Skeletal muscle satellite cell (primary cell): ENCODE results near the gene ZNF469.

Experiments used
- H3K27me3 ChIP-seq: 2 replicates; pipeline ENCODE4 v1.7.0; 2013; ENCODE audit warnings: low read length; ENCODE audit not compliant: control insufficient read depth, insufficient read depth
- H3K36me3 ChIP-seq: 2 replicates; pipeline ENCODE4 v1.7.0; 2013; ENCODE audit warnings: mild to moderate bottlenecking, control low read depth, low read length; ENCODE audit not compliant: insufficient read depth
- H3K4me1 ChIP-seq: 2 replicates; pipeline ENCODE4 v1.7.0; 2013; ENCODE audit warnings: low read length; ENCODE audit not compliant: control insufficient read depth, insufficient read depth
- H3K4me2 ChIP-seq: 2 replicates; pipeline ENCODE4 v1.7.0; 2013; ENCODE audit warnings: mild to moderate bottlenecking, low read length
- H3K4me3 ChIP-seq: 2 replicates; pipeline ENCODE4 v1.7.0; 2013; ENCODE audit warnings: low read length
- H3K9ac ChIP-seq: 2 replicates; pipeline ENCODE4 v1.7.0; 2013; ENCODE audit warnings: mild to moderate bottlenecking, low read depth, low read length, moderate library complexity
- H3K9me3 ChIP-seq: replicated peaks from 2 replicates; pipeline ENCODE4 v1.7.0; 2013; ENCODE audit warnings: mild to moderate bottlenecking, control low read depth, low read length

ZNF469 gene

DNA sequence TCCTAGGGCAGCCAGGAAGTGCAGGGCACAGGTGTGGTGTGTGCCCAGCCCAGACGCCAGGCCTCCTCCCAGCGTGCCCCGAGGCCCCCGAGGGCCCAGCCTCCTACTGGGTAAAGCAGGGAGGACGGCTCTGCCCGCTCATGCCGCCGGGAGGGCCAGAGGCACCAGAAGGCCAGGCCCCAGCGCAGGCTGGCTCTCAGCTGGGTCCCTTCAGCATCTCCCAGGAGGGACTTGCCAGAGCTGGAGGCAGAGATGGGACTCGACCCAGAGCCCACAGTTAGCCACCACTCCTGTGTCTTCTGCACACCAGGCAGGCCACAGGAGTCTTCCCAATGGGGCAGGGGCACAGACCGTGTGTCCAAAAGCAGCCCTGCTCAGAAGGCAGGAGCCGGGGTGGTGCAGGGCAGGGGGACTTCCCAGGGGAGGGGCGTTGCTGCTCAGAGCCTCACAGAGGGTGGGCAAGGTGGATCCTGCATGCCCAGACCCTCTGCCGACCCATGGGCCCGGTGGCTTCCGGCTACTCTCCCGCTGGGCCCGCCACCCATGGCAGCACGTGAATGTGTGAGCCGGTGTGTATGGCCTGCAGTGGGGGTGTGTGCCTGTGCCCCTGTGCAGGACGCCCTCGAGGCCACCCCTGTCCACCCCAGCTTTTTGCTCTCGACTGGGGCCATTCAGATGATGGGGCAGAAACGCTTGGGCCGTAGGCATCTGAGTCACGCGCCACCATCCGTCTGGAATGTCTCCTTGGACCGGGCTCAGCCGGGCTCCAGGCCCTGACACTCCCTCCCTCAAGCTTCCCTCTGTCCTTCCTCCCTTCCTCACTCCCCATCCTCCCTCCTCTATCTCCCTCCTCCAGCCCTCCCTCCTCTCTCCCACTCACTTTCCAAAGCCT is 5.7 kb upstream of the ZNF469 start:
- no peaks in the 10 kb centered on the region for H3K9me3 ChIP-seq
- H3K27me3 ChIP-seq = no peaks in the 10 kb centered on the region
- no peaks in the 10 kb centered on the region for H3K36me3 ChIP-seq
- no peak overlapping the region for H3K9ac ChIP-seq
- peaks cover 6% of the 10 kb centered on the region for H3K4me1 ChIP-seq
- H3K4me3 ChIP-seq = no peak overlapping the region
- H3K4me2 ChIP-seq = no peak overlapping the region

GRCh38 chr16:88377961-88378360 is 4.8 kb upstream of the ZNF469 start:
- Histone ChIP-seq H3K27me3 (no peaks in the 10 kb centered on the region), H3K4me1 (peaks cover 11% of the 10 kb centered on the region)

DNA sequence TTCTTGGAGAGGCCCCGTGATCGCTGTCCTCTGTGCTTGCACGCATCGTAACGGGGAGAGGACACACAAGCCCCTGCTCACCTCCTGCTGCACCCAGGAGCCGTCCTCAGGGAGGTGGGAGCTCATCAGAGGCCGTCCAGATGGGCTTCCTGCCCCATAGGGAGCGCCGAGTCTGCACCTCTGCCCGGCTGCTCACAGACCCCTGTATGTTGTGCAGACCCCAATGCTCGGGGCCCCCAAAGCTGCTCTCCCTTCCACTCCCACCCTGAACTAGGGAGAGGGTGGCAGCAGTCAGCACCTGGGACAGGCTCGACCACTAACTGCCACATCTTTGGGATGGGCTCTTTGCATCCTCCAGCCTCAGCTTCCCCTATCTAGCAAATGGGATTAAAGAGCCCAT is 4.4 kb upstream of the ZNF469 start:
- no peak overlapping the region for H3K4me2 ChIP-seq
- no peaks in the 10 kb centered on the region for H3K36me3 ChIP-seq
- no peaks in the 10 kb centered on the region for H3K27me3 ChIP-seq
- no peak overlapping the region for H3K9ac ChIP-seq
- H3K4me1 ChIP-seq = peaks cover 11% of the 10 kb centered on the region
- H3K4me3 ChIP-seq = no peak overlapping the region
- H3K9me3 ChIP-seq = no peaks in the 10 kb centered on the region

More at GRCh38 chr16:88377961-88378360, 4.8 kb upstream of the ZNF469 start:
- no peak overlapping the region for H3K4me3 ChIP-seq
- H3K36me3 ChIP-seq = no peaks in the 10 kb centered on the region
- no peak overlapping the region for H3K4me2 ChIP-seq
- no peaks in the 10 kb centered on the region for H3K9me3 ChIP-seq
- no peak overlapping the region for H3K9ac ChIP-seq

- Histone ChIP-seq H3K4me2 (no peak overlapping the region), H3K9me3 (no peaks in the 10 kb centered on the region), H3K4me1 (peaks cover 14% of the 10 kb centered on the region), H3K9ac (no peak overlapping the region), H3K4me3 (no peak overlapping the region), H3K27me3 (no peaks in the 10 kb centered on the region), H3K36me3 (no peaks in the 10 kb centered on the region)
Measured at GRCh38 chr16:88378836-88379693, 3.7 kb upstream of the ZNF469 start.

GRCh38 chr16:88379694-88380040 is 3.1 kb upstream of the ZNF469 start:
- no peaks in the 10 kb centered on the region for H3K27me3 ChIP-seq
- no peak overlapping the region for H3K4me3 ChIP-seq
- peaks cover 3% of the 10 kb centered on the region for H3K36me3 ChIP-seq
- peaks cover 20% of the 10 kb centered on the region for H3K4me1 ChIP-seq
- H3K9me3 ChIP-seq = no peaks in the 10 kb centered on the region
- H3K9ac ChIP-seq = no peak overlapping the region
- H3K4me2 ChIP-seq = no peak overlapping the region

DNA sequence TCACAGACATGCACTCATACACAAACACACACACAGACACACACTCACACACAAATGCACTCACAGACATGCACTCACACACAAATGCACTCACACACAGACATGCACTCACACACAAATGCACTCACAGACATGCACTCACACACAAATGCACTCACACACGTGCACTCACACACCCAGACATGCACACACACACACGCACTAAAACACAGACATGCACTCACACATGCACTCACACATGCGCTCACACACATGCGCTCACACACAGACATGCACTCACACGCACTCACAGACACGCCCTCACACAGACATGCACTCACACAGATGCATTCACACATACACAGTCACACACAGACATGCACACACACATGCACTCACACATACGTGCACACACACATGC is 2.7 kb upstream of the ZNF469 start:
- no peak overlapping the region for H3K4me3 ChIP-seq
- H3K36me3 ChIP-seq = peaks cover 7% of the 10 kb centered on the region
- no peaks in the 10 kb centered on the region for H3K9me3 ChIP-seq
- no peak overlapping the region for H3K4me2 ChIP-seq
- peaks cover 24% of the 10 kb centered on the region for H3K4me1 ChIP-seq
- no peak overlapping the region for H3K9ac ChIP-seq
- H3K27me3 ChIP-seq = no peaks in the 10 kb centered on the region

- no peaks in the 10 kb centered on the region for H3K27me3 ChIP-seq
- H3K9me3 ChIP-seq = no peaks in the 10 kb centered on the region
- H3K4me3 ChIP-seq = no peak overlapping the region
- no peak overlapping the region for H3K4me2 ChIP-seq
- H3K4me1 ChIP-seq = peaks cover 24% of the 10 kb centered on the region
- peaks cover 8% of the 10 kb centered on the region for H3K36me3 ChIP-seq
- H3K9ac ChIP-seq = no peak overlapping the region
Measured at GRCh38 chr16:88380619-88381018, 2.1 kb upstream of the ZNF469 start.

GRCh38 chr16:88381820-88382451 is 823 bp upstream of the ZNF469 start:
- Histone ChIP-seq H3K4me1 (peaks cover 24% of the 10 kb centered on the region), H3K36me3 (peaks cover 14% of the 10 kb centered on the region), H3K27me3 (no peaks in the 10 kb centered on the region), H3K9me3 (no peaks in the 10 kb centered on the region), H3K4me2 (no peak overlapping the region), H3K9ac (peak overlapping the region; percentile 92), H3K4me3 (no peak overlapping the region)

DNA sequence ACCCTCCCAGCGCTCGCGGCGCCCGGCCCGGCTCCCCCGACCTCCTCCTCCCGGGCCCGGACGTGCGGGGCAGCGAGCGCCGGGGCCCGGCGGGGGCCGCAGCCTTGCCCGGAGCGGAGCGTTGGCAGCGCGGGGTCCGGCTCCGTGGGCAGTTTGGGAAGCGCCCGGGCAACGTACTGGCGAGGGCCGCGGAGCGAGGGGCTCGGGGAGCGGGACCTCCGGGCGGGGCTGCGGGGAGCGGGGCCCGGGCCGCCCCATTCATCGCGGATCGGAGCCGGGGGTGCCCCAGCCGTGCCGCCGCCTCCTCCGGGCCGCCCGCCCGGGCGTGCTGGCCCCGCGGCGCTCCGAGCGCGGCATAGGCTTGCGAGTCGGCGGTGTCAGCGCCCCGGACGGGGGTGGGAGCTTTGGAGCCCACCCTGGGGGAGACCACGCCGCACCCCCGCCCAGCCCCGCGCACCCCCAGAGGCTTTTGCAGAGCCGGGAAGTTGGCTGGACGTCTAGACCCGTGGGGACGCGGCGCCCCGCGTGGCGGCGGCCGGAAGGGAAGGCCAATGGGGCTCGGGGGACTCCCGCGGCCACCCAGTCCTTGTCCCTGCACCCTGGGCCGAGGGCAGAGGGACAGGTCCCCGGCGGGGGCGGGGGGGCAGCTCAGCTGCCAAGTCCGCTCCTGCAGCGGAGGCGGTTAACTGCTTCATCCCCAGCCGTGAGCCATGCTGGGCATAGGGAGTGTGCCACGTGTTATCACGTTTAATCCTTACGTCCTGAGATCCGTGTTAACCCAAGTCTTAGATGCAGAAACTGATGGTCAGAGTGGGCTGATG is 852 bp downstream of the ZNF469 start:
- Histone ChIP-seq H3K36me3 (peaks cover 14% of the 10 kb centered on the region), H3K4me2 (peak overlapping the region; percentile 97), H3K4me1 (peaks cover 31% of the 10 kb centered on the region), H3K9me3 (no peaks in the 10 kb centered on the region), H3K4me3 (peak overlapping the region; percentile 84), H3K9ac (peak overlapping the region; percentile 92), H3K27me3 (no peaks in the 10 kb centered on the region)

GRCh38 chr16:88384222-88385111 is 1.7 kb downstream of the ZNF469 start:
- H3K4me2 ChIP-seq = peak overlapping the region; percentile 97
- no peaks in the 10 kb centered on the region for H3K9me3 ChIP-seq
- peak overlapping the region; percentile 84 for H3K4me3 ChIP-seq
- H3K27me3 ChIP-seq = no peaks in the 10 kb centered on the region
- peaks cover 33% of the 10 kb centered on the region for H3K4me1 ChIP-seq
- peaks cover 19% of the 10 kb centered on the region for H3K36me3 ChIP-seq
- peak overlapping the region; percentile 92 for H3K9ac ChIP-seq
